ENCODE measurements around the gene SP5. TPM values are rescaled to one million over a fixed set of nuclear protein-coding genes. Genes with fewer than 3 reads are reported as not detected.
"Not testable (repeated sequence)": the region's sequence is repeated elsewhere in the genome, so short reads cannot be mapped to it uniquely, and the experiment has no call there.

Gene SP5
- total RNA-seq, 2 experiments from 2014 or later, result not detected

- H3K27ac Mint-ChIP-seq; DNase-seq; H3K9me3 Mint-ChIP-seq (ENCODE audit: low read depth); H3K36me3 Mint-ChIP-seq; CTCF ChIA-PET; H3K4me3 Mint-ChIP-seq; H3K4me1 Mint-ChIP-seq: not testable (repeated sequence)
- ATAC-seq, result peak; percentile 61
- H3K27me3 Mint-ChIP-seq, result peaks cover 38% of the 10 kb centered on the region
Observed at GRCh38 chr2:170751555-170751954, 36.4 kb downstream of the SP5 start.

DNA sequence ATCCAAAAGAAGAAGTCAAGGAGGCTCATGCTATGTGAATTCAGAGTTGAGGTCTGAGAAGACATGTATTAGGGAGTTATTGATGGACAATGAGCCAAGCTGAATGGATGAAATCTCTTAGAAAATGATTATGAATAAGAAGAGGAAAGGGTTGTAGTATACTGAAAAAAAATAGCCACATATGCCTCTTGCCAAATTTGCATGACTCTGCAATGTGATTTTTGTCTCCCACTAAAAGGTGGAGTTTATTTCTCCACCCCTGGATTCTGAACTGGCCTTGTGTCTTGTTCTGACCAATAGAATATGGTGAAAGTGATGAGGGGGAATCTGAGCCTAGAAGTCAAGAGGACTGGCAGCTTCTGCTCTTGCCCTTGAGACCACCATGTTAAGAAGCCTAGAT lies 46.4 kb downstream of the SP5 start:
- Mint-ChIP-seq H3K4me1 (no peaks in the 10 kb centered on the region), H3K9me3 (ENCODE audit: low read depth) (no peaks in the 10 kb centered on the region), H3K27ac (no peak overlapping the region), H3K36me3 (no peaks in the 10 kb centered on the region), H3K27me3 (peaks cover 14% of the 10 kb centered on the region), H3K4me3 (no peak overlapping the region)
- no peak for ATAC-seq
- CTCF ChIA-PET, result interaction anchor here (0.8 to 1.6 kb wide), 2 partner anchors 64 to 168 kb away, joined by 3 read pairs; partner anchors contain the start of gene GORASP2
- no peak for DNase-seq

DNA sequence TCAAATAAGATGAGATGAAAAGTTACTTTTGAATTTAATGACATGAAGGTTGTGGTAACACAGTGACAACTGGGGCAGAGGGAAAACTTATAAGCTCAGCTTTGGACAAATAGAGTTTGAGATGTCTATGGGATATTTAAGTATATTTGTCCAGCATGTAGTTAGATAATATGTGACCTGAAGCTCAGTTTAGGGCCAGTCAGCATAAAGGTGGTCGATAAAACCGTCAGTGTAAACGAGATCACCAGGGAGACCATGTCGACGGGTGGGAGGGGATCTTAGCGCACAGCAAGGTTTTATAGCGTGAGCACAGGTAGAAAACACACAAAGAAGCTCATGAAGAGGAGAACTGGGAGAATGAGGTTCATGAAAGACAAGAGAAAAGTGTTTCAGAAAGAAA lies 47.6 kb downstream of the SP5 start:
- CTCF ChIA-PET, result interaction anchor here (0.7 kb wide), 1 partner anchor 97 kb away, joined by 4 read pairs; no protein-coding TSS in a partner anchor
- H3K27me3 Mint-ChIP-seq, result peaks cover 14% of the 10 kb centered on the region
- no peaks in the 10 kb centered on the region for H3K4me1 Mint-ChIP-seq
- H3K36me3 Mint-ChIP-seq, result no peaks in the 10 kb centered on the region
- no peak overlapping the region for H3K27ac Mint-ChIP-seq
- H3K9me3 Mint-ChIP-seq (ENCODE audit: low read depth), result no peaks in the 10 kb centered on the region
- ATAC-seq (no peak), DNase-seq (no peak)
- H3K4me3 Mint-ChIP-seq, result no peak overlapping the region

DNA sequence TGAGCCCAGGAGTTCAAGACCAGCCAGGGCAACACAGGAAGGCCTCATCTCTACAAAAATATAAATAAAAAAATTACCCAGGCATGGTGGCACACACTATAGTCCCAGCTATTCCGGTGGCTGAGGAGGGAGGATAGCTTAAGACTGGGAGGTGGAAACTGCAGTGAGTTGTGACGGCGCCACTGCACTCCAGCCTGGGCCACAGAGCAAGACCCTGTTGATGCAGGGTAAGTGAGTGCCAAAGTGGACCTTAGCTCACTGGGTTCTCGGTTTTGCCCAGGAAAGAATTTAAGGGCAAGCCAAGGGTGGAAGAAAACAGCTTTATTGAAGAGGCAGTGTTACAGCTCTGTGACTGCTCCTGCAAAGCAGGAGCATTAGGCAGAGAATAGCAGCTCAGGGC lies 48.1 kb downstream of the SP5 start:
- DNase-seq (no peak), ATAC-seq (no peak)
- no peaks in the 10 kb centered on the region for H3K4me1 Mint-ChIP-seq
- H3K27ac Mint-ChIP-seq, result no peak overlapping the region
- peaks cover 14% of the 10 kb centered on the region for H3K27me3 Mint-ChIP-seq
- H3K36me3 Mint-ChIP-seq, result no peaks in the 10 kb centered on the region
- no peaks in the 10 kb centered on the region for H3K9me3 Mint-ChIP-seq (ENCODE audit: low read depth)
- no peak overlapping the region for H3K4me3 Mint-ChIP-seq
- CTCF ChIA-PET, result interaction anchor here (0.7 kb wide), 1 partner anchor 98 kb away, joined by 4 read pairs; no protein-coding TSS in a partner anchor

- Mint-ChIP-seq H3K4me3 (no peak overlapping the region), H3K36me3 (no peaks in the 10 kb centered on the region), H3K4me1 (peaks cover 2% of the 10 kb centered on the region), H3K27me3 (peaks cover 17% of the 10 kb centered on the region), H3K9me3 (ENCODE audit: low read depth) (no peaks in the 10 kb centered on the region), H3K27ac (no peak overlapping the region)
- DNase-seq (no peak), ATAC-seq (no peak)
- CTCF ChIA-PET, result no interaction called here
Observed at GRCh38 chr2:170764880-170765261, 49.7 kb downstream of the SP5 start.

GRCh38 chr2:170766693-170767092 lies 51.6 kb downstream of the SP5 start:
- ATAC-seq (no peak), DNase-seq (no peak)
- Mint-ChIP-seq H3K27me3 (peaks cover 22% of the 10 kb centered on the region), H3K36me3 (no peaks in the 10 kb centered on the region), H3K9me3 (ENCODE audit: low read depth) (no peaks in the 10 kb centered on the region), H3K27ac (no peak overlapping the region), H3K4me1 (peaks cover 12% of the 10 kb centered on the region), H3K4me3 (no peak overlapping the region)
- CTCF ChIA-PET, result no interaction called here

Other genes starting within 250 kb of the SP5 start
- gene ERICH2, start 55.0 kb downstream of the SP5 start, total RNA-seq, result not detected
- 1 to 10 TPM in 1 of 2 experiments, under 1 TPM in 1; 0.68 to 3.7 TPM for gene GAD1, start 101.5 kb downstream of the SP5 start, total RNA-seq
- gene GORASP2, start 213.9 kb downstream of the SP5 start, total RNA-seq, result 10 to 100 TPM; 45.3 to 64.4 TPM